HG03442 (cell line): ENCODE measurements around the gene LACTBL1.
"Not testable (repeated sequence)": the region's sequence is repeated elsewhere in the genome, so short reads cannot be mapped to it uniquely, and the experiment has no call there.

Source experiments
- ATAC-seq: cut with Tn5 transposase; IDR thresholded peaks from one replicate; pipeline ENCODE4 v1.9.1; 2021; ENCODE audit warnings: mild to moderate bottlenecking, moderate library complexity; ENCODE audit not compliant: unreplicated experiment

Gene LACTBL1

GRCh38 chr1:22949822-22950331, 22.8 kb downstream of the LACTBL1 start:
- ATAC-seq: no peak

GRCh38 chr1:22945171-22945570, 27.5 kb downstream of the LACTBL1 start:
- ATAC-seq: not testable (repeated sequence)

- ATAC-seq: no peak
Measured at GRCh38 chr1:22944346-22945055, 28.2 kb downstream of the LACTBL1 start.

- no peak for ATAC-seq
Measured at GRCh38 chr1:22941257-22941656, 31.4 kb downstream of the LACTBL1 start.

GRCh38 chr1:22936681-22937080, 36.0 kb downstream of the LACTBL1 start:
- no peak for ATAC-seq

GRCh38 chr1:22935433-22935832, 37.2 kb downstream of the LACTBL1 start:
- ATAC-seq: no peak

- no peak for ATAC-seq
Measured at GRCh38 chr1:22932803-22933470, 39.7 kb downstream of the LACTBL1 start.

GRCh38 chr1:22930240-22930912, 42.3 kb downstream of the LACTBL1 start:
- ATAC-seq: no peak

- no peak for ATAC-seq
Measured at GRCh38 chr1:22925111-22925510, 47.6 kb downstream of the LACTBL1 start.

- no peak for ATAC-seq
Measured at GRCh38 chr1:22922640-22923039, 50.0 kb downstream of the LACTBL1 start.

GRCh38 chr1:22921452-22922126, 51.1 kb downstream of the LACTBL1 start:
- ATAC-seq: no peak

- no peak for ATAC-seq
Measured at GRCh38 chr1:22920734-22921451, 51.8 kb downstream of the LACTBL1 start.

- ATAC-seq: no peak
Measured at GRCh38 chr1:22920026-22920733, 52.5 kb downstream of the LACTBL1 start.

- ATAC-seq: no peak
Measured at GRCh38 chr1:22919341-22920025, 53.2 kb downstream of the LACTBL1 start.

GRCh38 chr1:22918644-22919043, 54.0 kb downstream of the LACTBL1 start:
- no peak for ATAC-seq

- ATAC-seq: no peak
Measured at GRCh38 chr1:22917989-22918388, 54.7 kb downstream of the LACTBL1 start.

GRCh38 chr1:22916471-22916820, 56.2 kb downstream of the LACTBL1 start:
- no peak for ATAC-seq

- ATAC-seq: no peak
Measured at GRCh38 chr1:22915816-22916470, 56.7 kb downstream of the LACTBL1 start.

- no peak for ATAC-seq
Measured at GRCh38 chr1:22915231-22915630, 57.4 kb downstream of the LACTBL1 start.
